Measurements from ENCODE around the gene MFNG.

Gene MFNG

DNA sequence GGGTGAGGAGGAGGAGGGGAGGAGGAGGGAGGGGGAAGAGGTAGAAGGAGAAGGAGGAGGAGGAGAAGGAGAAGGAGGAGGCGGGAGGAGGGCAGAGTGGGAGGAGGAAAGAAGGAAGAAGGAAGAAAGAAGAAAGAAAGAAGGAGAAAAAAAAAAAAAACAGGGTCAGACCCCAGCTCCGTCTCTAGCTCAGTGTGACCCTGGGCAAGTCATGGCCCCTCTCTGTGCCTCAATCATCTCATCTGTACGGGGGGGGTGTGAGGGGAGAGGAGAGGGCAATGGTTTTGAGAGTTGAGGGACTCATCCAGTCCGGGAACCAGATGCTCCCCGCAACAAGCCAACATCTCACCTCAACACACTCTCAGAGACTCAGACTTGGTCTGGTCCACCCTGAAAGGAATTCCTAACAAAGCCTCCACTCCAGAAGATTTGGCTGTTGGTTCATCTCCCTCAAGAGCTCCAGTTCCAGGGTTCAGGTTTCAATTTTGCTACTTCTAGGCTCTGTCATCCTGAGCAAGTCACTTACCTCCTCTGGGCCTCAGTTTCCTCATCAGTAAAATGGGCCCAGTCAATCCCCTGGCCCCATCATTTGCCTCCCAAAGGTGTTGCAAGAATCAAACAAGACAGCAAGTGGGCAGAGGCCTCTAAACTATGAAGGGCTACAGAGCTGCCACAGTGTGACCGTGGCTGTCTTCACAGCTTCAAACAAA is 25.4 kb upstream of the MFNG start:
- no peak for DNase-seq

DNA sequence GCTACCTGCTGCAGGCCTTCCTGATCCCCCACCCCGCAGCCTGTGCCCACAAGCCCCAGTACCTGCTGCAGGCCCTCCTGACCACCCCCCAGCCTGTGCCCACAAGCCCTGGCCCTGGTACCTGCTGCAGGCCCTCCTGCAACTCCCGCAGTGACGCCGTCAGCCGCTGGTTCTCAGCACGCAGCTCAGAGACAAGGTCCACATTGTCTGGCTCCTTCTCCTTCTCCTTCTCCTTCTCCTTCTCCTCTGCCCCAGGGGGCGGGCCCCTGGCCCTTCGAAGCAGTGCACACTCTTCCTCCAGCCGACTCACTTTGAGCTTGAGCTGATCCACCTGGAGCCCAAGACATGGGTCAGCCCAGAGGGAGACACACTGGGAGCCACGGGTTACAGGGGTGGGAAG is 23.9 kb upstream of the MFNG start:
- no peak for DNase-seq

DNA sequence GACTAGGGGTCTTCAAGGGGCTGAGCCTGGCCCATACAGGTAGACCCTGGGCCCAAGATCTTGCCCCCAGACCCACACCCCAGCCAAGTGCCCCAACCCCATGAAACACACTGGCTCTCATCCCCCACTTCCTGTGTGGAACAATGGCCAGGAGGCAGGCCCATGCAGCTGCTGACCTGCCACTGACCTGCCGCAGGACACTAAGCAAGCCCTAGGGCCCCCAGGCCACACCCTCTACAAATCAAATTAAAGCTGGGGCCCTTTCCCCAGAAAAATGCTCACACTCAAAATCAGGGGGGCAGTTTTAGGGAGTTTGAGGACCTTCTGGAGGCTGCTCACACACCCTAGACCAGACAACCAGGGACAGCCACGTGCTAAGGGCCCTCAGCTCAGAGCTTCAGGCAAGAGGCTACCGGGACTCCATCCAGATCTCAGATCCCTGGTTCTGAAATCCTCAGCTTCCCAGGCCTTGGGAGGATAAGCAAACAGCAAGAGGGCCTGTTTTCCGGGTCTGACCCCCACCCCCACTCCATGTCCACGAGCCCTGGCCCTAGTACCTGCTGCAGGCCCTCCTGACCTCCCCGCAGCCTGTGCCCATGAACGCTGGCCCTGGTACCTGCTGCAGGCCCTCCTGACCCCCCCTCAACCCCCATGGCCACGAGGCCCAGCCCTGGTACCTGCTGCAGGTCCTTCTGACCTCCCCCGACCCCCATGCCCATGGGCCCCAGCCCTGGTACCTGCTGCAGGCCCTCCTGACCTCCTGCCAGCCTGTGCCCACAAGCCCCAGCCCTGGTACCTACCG is 23.1 kb upstream of the MFNG start:
- no peak for DNase-seq

DNA sequence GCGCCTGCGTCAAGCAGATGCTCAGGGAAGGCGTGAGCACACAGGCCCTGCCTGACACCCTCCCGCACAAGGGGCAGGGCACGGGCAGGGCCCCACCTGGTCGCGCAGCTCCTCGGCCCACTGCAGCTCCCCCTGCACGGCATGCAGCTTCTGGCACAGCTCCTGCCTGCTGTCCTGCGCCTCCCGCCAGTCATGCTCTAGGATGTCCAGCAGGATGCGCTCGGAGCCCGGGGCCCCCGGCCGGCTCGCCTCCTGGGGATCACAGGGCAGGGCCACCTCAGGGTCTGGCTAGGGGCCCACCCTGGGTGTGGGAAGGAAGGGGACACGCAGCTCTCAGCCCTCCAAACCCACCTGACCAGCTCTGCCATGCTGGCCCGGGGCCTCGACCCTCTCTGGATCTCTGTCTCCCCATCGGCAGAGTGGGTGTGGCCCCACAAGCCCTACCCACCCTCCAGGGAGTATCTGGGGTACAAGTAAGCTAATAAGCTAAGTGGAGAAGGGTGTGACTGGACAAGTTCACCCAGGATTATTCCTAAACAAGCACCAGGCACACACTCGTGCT is 22.3 kb upstream of the MFNG start:
- DNase-seq, result no peak

DNA sequence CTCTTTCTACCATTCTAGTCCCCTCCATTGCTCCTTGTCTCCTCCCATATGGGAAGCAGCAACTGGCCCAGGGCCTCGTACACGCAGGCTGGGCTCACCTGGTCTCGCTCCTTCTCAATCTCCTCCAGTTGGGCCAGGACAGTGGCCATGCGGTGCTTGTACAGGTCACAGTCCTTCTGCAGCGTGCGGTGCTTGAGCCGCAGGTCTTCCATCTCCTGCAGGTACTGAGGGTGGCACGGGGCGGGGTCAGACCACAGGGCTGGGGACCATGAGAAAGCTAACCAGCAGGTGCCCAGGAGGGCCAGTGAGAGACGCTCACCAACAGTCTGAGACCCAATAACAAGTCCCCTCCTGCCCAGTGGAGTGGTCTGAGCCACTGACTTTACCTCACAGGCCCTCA is 21.5 kb upstream of the MFNG start:
- DNase-seq, result no peak

DNA sequence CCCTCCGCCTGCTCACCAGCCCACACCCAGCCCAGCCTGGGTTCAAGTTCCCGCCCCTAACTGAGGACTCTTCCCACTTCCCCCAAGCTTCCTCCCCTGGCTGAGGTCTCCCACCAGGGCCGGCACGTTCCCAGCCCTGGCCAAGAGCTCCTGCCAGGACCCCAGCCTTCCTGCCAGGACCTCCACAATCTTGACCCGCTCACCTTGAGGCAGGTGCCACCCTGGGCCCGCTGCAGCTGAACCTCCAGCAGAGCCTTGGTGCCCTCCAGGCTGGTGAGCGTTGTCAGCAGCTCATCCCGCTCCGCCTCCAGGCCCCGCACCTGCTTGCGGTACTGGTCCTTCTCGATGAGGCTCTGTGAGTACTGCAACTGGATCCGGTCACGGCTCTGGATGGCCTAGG is 19.8 kb upstream of the MFNG start:
- no peak for DNase-seq

DNA sequence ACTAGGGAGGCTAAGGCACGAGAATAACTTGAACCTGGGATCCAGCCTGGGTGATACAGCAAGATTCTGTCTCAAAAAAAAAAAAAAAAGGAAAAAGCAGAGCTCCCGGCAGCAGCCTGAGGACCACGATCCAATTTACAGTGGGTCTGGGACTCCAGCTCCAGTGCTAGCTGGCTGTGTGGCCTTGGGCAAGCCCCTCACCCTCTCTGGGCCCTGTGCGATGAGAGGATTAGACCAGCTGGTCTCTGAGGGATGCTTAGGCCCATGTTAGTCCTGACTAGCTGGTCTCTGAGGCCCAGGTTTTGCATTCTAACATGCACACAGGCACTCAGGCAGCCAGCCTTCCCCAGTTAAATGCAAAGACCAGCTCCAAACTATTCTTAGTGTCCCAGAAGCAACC is 19.4 kb upstream of the MFNG start:
- DNase-seq, result no peak

DNA sequence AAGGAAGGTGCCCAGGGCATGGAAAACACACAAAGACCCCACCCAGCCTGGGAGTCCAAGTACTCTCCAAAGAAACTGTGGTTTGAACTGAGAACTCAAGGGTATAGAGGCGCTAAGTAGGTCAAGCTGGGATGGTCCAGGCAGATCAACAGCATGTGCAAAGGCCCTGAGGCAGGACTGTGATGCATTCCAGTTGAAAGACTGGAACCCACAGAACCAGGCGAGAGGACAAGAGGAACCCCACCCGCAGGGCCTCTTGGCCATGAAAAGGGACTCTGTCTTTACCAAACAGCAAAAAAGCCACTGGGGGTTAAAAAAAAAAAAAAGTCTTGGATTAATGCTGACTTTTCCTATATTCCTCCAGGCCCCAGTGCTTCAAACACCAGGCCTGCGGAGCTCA is 18.8 kb upstream of the MFNG start:
- no peak for DNase-seq

DNA sequence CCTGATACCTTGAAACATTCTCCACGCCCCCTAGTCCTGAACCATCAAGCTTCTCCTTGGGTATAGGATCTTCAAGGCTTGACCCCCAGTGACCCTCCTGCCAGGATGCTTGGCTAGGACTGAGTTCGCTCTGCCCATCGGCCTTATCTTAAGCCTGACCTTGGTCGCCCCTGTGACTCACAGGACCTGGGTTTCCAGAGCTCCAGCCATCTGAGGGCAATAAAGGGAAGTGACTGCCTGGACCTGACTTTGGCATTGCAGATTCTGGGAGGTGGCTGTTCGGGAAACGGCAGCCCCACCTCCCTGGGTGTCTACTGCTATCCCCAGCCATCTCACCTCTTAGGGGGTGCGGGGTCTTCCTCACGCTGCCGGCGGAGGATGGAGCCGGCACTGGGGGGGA is 17.7 kb upstream of the MFNG start:
- DNase-seq, result no peak

DNA sequence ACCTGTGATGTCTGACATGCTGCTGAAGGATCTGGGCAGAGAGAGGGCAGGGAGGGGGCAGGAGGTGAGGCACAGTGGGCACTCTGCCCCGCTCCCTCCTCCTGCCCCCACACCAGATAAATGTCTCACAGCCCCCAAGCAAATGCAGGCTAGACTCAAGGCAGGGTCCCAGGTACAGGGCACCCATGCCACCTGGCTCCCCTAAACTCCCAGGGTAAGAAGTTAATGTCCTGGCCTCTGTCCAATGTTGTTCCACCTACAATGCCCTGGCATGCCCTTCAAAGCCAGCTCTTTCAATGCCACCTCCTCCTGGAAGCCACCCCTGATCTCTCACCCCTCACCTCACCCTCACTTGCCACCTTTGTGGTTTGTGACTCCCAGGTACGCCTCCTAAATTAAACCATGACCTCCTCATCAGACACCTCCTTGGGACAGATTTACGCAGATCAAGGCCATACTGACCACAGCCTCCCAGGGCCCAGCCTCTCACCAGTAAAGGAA is 17.0 kb upstream of the MFNG start:
- DNase-seq, result no peak

DNA sequence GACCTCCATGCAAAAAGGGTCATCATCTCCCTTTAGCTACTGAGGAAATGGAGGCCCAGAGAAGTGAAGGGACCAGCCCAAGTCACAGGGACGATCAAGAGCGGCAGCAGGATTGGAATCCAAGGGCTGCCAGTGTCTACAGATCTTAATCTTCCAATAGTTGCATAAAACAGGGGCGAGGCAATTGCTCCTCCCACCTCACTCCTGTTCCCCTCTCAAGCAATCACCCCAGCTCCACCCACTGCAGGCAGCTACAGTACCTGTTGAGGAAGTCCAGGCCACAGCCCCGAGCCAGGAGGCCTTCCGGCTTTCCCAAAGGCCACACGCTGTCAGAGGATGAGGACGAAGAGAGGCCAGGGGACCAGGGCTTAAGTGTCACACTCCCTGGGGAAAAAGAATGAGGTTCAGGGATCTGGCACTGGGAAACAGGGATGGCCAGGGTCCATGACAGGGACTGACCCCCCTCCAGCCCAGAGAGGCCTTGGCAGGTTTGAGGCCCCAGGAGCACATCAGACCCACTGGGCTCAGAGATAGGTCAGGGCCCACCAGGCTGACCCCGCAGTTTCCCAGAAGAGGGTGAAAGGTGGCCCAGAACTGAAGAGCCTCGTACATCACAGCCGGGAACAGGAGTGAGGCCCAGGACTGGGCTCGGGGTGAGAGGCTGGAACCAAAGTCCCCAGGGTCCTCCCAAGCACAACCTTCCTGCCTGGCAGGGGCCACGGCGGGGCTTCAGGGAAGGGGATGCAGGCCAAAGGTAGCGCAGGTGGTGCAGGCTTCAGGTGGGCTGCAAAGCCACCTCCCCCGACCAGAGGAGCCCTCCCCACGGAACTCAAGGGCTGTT is 16.4 kb upstream of the MFNG start:
- no peak for DNase-seq

DNA sequence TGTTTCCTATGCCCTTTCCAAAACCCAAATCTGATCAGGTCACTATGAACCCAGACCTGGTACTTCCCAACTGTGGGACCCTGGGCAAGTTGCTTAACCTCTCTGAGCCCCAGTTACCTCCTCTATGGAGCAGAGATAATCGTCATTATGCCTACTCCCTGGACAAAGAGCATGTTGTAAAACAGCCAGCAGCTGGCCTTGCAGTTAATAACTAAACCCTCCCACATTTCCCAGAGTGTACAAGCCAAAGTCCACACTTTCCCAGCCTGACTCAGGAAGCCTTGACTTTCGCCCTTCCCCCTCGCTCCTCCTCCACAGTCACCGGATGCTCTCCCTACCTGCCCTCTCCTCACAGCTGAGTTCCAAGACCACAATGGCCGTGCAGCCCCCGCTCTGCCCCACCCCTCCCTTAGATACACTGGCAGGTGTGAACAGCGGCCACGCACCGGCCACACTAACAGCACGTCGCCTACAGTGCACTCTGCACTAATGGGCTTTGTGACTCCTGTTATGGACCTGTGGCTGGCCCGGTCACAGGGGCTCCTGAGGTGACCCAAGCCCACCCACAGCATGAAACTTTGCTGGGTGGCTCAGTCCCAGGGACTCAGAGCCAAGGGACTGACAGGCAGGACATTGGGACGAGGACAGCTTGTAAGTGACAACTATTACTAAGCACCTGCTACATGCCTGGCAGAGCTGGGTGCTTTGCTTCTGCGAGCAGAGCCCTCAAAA is 15.6 kb upstream of the MFNG start:
- DNase-seq, result no peak

DNA sequence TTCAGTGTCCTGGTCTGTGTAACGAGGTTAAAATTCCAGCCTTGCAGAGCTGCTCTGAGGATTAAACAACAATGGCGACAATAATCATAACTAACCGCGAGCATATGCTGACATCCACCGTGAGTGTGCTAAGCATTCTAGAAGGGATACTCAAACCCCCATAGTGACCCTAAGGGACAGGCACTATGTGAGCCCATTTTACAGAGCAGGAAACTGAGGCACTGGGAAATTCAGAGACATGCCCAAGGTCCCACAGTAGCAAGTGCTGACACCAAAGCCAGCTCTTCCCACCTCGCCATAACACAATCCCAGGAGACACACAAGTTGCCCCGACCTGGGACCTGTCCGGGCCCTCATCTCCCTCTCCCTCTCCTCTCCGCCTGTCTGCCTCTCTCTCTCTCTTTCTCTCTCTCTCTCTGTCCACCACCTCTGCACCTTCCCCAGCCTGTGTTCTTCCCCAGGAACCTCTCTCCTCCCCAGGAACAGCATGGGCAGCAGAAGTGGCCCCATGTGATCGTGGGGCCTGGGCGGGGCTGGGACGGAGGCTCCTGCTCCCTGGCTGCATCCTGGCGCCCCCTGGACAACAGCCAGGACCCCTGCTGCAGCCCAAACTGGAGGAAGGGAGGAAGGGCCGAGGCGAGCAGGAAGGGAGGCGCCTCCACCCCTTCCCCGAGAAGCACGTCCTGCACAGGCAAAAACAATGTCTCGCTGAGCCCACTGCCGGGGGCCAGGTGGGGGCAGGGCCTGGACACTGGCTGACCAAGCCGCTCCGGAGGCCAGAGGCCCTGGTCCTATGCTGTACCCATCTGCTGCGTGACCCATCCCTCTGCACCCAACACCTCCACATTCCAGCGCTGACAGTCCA is 14.8 kb upstream of the MFNG start:
- no peak for DNase-seq

DNA sequence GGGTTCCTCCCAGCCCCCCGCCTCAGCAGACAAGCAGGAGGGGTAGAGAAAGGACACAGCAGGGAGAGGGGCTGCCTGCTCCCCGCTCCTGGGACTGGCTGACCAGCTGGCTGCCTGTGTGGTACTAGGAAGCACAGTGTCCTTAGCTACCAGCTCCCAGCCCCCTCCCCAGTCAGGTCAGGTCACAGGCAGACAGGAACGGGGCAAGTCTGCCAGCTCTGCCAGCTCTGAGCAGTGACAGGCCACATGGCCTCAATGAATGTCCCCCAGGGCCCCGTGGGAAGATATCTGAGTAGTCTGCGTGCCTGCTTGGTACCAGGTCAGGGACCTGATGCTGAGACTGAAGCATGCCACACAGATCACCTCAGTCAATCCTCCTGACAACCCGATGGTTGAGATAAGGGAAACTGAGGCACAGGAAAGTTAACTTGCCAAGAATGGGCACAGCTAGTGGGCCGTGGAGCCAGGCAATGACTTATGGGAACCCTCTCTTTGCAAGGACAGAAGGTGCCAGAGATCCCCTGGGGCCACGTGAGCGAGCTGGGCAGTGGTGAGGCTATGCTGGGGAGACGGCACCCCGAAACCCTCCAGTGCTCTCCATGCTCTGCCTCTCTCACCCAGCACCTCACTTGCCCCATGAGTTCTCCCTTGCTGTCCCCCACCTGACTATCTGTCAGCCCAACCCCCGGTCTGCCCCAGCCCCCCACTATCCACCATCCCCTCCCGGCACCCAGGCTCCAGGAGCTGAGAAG is 13.8 kb upstream of the MFNG start:
- DNase-seq, result no peak

DNA sequence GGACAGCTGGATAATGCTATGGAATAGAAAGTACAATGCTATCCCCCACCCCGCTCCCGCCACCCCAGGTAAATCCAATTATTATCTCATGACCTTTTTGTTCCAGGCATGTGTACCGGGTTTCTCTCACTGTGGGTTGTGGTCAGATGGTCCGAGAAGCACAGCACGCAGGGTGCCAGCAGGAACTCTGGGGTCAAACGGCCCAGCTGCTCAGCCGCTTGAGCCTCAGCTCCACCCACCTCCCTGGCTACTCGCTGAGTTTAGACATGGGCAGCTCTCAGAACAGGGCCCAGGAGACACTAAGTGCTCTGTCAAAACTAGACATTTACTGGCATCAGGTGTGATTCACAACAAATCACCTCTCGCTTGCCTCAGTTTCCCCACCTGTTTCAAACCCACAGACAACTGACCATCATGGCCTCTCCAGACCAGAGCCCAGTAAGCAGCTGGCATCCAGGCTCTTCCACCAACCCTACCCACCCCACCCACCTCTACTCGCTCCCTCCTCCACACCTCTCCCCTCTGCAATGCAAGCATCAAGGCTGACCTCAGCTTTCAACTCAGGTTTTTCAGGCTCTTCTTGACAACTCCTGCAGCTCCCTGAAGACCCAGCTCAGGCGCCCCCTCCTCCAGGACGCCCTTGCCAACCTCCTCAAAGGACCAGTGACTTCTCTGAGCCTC is 13.0 kb upstream of the MFNG start:
- no peak for DNase-seq

DNA sequence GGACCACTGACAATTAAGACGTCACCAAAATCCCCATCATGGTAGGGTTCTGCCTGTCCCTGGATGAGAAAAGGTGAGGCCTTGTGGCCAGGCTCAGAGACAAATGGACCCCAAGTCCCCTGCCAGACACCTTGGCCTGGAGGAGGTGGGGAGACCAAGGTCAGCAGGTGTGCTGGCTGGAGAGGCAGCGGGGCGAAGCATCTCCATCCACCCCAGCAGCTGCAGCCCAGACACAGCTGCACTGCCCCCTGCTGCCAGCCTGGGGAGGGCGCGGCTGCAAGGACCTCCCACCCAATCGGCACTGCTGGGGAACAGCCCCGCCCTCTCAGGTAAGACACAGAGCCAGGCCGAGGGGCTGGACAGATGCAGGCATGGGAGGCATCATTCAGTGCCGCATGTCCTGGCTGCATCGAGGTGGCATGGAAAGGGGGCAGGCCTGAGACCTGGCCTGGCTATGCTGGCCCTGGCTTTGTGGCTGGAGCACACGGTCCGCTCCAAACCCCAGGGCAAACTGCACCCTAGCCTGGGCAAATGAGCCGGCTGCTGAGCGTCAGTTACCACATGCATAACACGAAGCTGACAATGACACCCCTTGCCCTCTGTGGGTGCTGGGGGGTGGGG is 12.2 kb upstream of the MFNG start:
- peak; percentile 77 for DNase-seq

DNA sequence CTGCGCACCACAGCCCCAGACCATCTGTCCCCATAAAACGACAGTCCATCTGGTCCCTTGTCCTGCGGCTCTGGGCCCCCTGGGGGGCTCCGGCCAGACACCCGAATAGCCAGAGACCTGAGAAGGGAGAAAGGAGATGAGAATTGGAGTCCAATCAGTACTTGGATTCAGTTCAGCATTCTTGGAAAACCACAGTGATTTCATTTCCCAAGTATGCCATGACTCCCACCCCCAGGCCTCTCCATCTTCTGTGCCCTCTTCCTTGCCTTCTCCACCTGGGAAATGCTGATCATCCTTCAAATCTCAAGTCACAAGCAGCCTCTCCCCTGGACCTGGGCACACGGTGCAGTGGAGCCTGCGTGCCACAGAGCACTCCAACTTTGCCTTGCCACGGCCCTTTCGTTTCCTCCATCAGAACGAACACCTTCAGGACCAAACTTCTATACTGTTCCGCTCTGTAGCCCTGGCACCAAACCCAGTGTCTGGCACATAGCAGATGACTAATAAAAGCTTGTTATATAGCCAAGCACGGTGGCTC is 10.9 kb upstream of the MFNG start:
- DNase-seq, result no peak

DNA sequence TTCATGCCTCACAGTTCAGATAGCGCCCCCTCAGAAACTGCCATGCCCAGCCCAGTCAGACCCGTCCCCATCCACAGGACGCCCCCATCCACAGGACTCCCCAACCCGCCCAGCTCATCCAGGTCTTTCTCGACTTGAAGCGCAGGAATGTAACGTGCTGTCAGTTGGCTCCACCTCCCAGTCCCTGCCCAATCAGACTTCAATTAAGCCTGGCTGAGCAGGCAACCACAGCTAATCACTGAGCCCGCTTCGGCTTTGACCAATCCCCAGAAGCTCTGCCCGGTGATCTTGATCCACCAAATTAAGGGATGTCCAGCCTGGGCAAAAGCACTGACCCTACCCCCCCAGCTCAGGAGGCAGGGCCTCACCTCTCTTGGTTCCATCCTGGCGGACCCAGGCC is 10.5 kb upstream of the MFNG start:
- no peak for DNase-seq

DNA sequence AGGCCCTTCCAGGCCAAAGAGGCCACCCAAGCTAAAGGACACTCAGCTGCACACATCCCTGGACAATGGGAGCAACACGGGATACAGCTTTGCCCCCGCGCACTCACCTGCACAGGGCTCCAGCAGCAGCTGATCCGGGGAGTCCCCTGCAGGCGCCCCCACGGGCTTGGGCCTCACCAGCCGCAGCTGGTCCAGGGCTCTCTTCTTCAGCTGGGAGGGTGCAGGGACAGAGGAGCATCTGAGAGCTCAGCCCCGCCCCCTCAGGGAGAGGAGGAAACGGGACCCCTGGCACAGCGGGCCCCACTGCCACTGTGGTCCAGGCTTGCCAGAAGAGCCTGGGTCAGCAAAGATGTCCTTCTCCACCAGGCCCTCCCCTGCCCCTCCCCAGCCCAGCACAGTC is 7.8 kb upstream of the MFNG start:
- DNase-seq, result no peak
